Measurements from ENCODE around the gene TUSC2. TPM values are rescaled to one million over a fixed set of nuclear protein-coding genes. Genes with fewer than 3 reads are reported as not detected.

TUSC2 gene
- total and polyA plus RNA-seq, 2 of the 13 experiments (the other 11 are each of a cell fraction or from before 2014, with no cell fraction given), result 36.7 to 39.1 TPM

DNA sequence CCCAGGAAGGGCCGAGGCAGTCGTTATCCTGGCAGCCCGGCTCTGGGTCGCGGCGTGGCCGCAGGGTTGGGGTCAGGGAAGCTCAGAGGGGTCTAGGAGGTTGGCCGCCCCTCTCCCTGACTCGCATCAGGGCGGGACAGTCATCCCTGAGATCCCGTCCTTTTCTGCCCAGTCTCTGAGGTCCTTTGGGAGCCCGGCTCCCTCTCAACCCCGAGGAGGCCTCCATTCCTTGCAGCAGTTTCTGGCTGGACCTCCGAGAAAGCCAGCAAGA lies 6.0 kb downstream of the TUSC2 start (continued):
- TF ChIP-seq ZMYM3 (CRISPR knock-in tag; IDR thresholded peaks at IDR 0.05) (0 out of 2 replicates have a peak, but pooled peaks have one; percentile 9), ZSCAN22 (CRISPR knock-in tag; IDR thresholded peaks at IDR 0.05) (peak; percentile 90), TMF1 (CRISPR knock-in tag; IDR thresholded peaks at IDR 0.05; ENCODE audit: low read depth) (no peak), SIX1 (CRISPR knock-in tag; IDR thresholded peaks at IDR 0.05; ENCODE audit: borderline replicate concordance) (0 out of 2 replicates have a peak, but pooled peaks have one; percentile 8), ONECUT2 (CRISPR knock-in tag; IDR thresholded peaks at IDR 0.05) (no peak), ZSCAN20 (CRISPR knock-in tag; IDR thresholded peaks at IDR 0.05; ENCODE audit: borderline replicate concordance) (no peak), TOE1 (CRISPR knock-in tag; IDR thresholded peaks at IDR 0.05) (no peak), SKI (IDR thresholded peaks at IDR 0.05; ENCODE audit: partially characterized antibody) (no peak), BORCS8-MEF2B (CRISPR knock-in tag; IDR thresholded peaks at IDR 0.05) (0 out of 2 replicates have a peak, but pooled peaks have one; percentile 7), TAF1 (CRISPR knock-in tag; IDR thresholded peaks at IDR 0.05) (peak; percentile 51), ELF3 (CRISPR knock-in tag; IDR thresholded peaks at IDR 0.05) (no peak), ZNF724P (CRISPR knock-in tag; IDR thresholded peaks at IDR 0.05; ENCODE audit: borderline replicate concordance) (no peak), HCFC1 (IDR thresholded peaks at IDR 0.05; ENCODE audit: low read depth, low read length) (no peak), YEATS4 (CRISPR knock-in tag; IDR thresholded peaks at IDR 0.05; ENCODE audit: borderline replicate concordance) (peak; percentile 36), GABPB1 (CRISPR knock-in tag; IDR thresholded peaks at IDR 0.05) (0 out of 2 replicates have a peak, but pooled peaks have one; percentile 1), ZNF891 (CRISPR knock-in tag; IDR thresholded peaks at IDR 0.05) (0 out of 2 replicates have a peak, but pooled peaks have one; percentile 6), STAG1 (CRISPR knock-in tag; IDR thresholded peaks at IDR 0.05) (no peak), TAF15 (IDR thresholded peaks at IDR 0.05; ENCODE audit: low read depth, low read length, poor library complexity, severe bottlenecking) (no peak), IRX3 (CRISPR knock-in tag; IDR thresholded peaks at IDR 0.05; ENCODE audit: borderline replicate concordance, low read depth) (no peak), ZNF136 (CRISPR knock-in tag; IDR thresholded peaks at IDR 0.05; ENCODE audit: low read depth) (no peak), ZNF761 (CRISPR knock-in tag; conservative IDR thresholded peaks at IDR 0.05) (no peak), SALL2 (CRISPR knock-in tag; IDR thresholded peaks at IDR 0.05) (no peak), KDM2A (CRISPR knock-in tag; IDR thresholded peaks at IDR 0.05; ENCODE audit: borderline replicate concordance, low read depth) (no peak), TCF7L2 (IDR thresholded peaks at IDR 0.05; ENCODE audit: low read depth, low read length) (no peak), ZNF549 (CRISPR knock-in tag; IDR thresholded peaks at IDR 0.05) (no peak), ZNF747 (CRISPR knock-in tag; IDR thresholded peaks at IDR 0.05; ENCODE audit: borderline replicate concordance) (0 out of 2 replicates have a peak, but pooled peaks have one; percentile 42), ZNF766 (CRISPR knock-in tag; IDR thresholded peaks at IDR 0.05; ENCODE audit: borderline replicate concordance) (peak; percentile 79; the same call in 1 of the 2 replicates)
- TF ChIP-seq, protein P1, sequence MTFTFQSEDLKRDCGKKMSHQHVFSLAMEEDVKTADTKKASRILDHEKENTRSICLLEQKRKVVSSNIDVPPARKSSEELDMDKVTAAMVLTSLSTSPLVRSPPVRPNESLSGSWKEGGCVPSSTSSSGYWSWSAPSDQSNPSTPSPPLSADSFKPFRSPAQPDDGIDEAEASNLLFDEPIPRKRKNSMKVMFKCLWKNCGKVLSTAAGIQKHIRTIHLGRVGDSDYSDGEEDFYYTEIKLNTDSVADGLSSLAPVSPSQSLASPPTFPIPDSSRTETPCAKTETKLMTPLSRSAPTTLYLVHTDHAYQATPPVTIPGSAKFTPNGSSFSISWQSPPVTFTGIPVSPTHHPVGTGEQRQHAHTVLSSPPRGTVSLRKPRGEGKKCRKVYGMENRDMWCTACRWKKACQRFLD (CRISPR knock-in tag; IDR thresholded peaks at IDR 0.05; ENCODE audit: borderline replicate concordance), result no peak
- TF ChIP-seq, protein P2, sequence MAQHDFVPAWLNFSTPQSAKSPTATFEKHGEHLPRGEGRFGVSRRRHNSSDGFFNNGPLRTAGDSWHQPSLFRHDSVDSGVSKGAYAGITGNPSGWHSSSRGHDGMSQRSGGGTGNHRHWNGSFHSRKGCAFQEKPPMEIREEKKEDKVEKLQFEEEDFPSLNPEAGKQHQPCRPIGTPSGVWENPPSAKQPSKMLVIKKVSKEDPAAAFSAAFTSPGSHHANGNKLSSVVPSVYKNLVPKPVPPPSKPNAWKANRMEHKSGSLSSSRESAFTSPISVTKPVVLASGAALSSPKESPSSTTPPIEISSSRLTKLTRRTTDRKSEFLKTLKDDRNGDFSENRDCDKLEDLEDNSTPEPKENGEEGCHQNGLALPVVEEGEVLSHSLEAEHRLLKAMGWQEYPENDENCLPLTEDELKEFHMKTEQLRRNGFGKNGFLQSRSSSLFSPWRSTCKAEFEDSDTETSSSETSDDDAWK (CRISPR knock-in tag; IDR thresholded peaks at IDR 0.05), result no peak
- TF ChIP-seq, protein P3, sequence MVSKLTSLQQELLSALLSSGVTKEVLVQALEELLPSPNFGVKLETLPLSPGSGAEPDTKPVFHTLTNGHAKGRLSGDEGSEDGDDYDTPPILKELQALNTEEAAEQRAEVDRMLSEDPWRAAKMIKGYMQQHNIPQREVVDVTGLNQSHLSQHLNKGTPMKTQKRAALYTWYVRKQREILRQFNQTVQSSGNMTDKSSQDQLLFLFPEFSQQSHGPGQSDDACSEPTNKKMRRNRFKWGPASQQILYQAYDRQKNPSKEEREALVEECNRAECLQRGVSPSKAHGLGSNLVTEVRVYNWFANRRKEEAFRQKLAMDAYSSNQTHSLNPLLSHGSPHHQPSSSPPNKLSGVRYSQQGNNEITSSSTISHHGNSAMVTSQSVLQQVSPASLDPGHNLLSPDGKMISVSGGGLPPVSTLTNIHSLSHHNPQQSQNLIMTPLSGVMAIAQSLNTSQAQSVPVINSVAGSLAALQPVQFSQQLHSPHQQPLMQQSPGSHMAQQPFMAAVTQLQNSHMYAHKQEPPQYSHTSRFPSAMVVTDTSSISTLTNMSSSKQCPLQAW (CRISPR knock-in tag; IDR thresholded peaks at IDR 0.05), result no peak

Measured in HepG2 (cell line).